ENCODE measurements around the gene AUP1.

AUP1 gene

GRCh38 chr2:74535440-74535965 lies 6.0 kb upstream of the AUP1 start:
- DNase-seq (ENCODE audit: low read depth), result no peak

GRCh38 chr2:74534411-74534810 lies 4.9 kb upstream of the AUP1 start:
- DNase-seq (ENCODE audit: low read depth), result no peak

- DNase-seq (ENCODE audit: low read depth), result no peak
Measured at GRCh38 chr2:74533464-74533863, 4.0 kb upstream of the AUP1 start.

GRCh38 chr2:74532222-74532621 lies 2.7 kb upstream of the AUP1 start:
- DNase-seq (ENCODE audit: low read depth), result peak; percentile 66

GRCh38 chr2:74531666-74532065 lies 2.2 kb upstream of the AUP1 start:
- no peak for DNase-seq (ENCODE audit: low read depth)

GRCh38 chr2:74530239-74531187 lies 1.0 kb upstream of the AUP1 start:
- peak; percentile 71 for DNase-seq (ENCODE audit: low read depth)

- no peak for DNase-seq (ENCODE audit: low read depth)
Measured at GRCh38 chr2:74528600-74529356, 728 bp downstream of the AUP1 start.

GRCh38 chr2:74527741-74528140 lies 1.8 kb downstream of the AUP1 start:
- no peak for DNase-seq (ENCODE audit: low read depth)

GRCh38 chr2:74526649-74527230 lies 2.8 kb downstream of the AUP1 start:
- no peak for DNase-seq (ENCODE audit: low read depth)

GRCh38 chr2:74525717-74526648 lies 3.5 kb downstream of the AUP1 start, which contains the start of gene DQX1:
Gene DQX1 (minus strand): TSS chr2:74526231. CDS start chr2:74525729, 502 bp downstream.
- DNase-seq (ENCODE audit: low read depth), result peak; percentile 51

- no peak for DNase-seq (ENCODE audit: low read depth)
Measured at GRCh38 chr2:74524955-74525716, 4.4 kb downstream of the AUP1 start.

GRCh38 chr2:74524005-74524404 lies 5.5 kb downstream of the AUP1 start:
- DNase-seq (ENCODE audit: low read depth), result no peak

GRCh38 chr2:74522516-74522915 lies 7.0 kb downstream of the AUP1 start:
- DNase-seq (ENCODE audit: low read depth), result no peak

- DNase-seq (ENCODE audit: low read depth), result no peak
Measured at GRCh38 chr2:74516650-74517049, 12.9 kb downstream of the AUP1 start.

GRCh38 chr2:74515981-74516633 lies 13.4 kb downstream of the AUP1 start:
- no peak for DNase-seq (ENCODE audit: low read depth)

GRCh38 chr2:74515271-74515980 lies 14.1 kb downstream of the AUP1 start:
- no peak for DNase-seq (ENCODE audit: low read depth)

GRCh38 chr2:74514368-74515270 lies 14.9 kb downstream of the AUP1 start, which contains the start of gene TLX2:
Gene TLX2 (plus strand): TSS chr2:74514450. CDS start chr2:74514807, 357 bp downstream.
- peak; percentile 32 for DNase-seq (ENCODE audit: low read depth)
